NT2/D1 (cell line): Measurements from ENCODE around the gene GUCY1A2.

Source experiments
- DNase-seq: peaks from one replicate; pipeline ENCODE4 v3.0.0-alpha.2; 2011; ENCODE audit warnings: low read depth, low spot score
- H3K27me3 ChIP-seq: 2 replicates; pipeline ENCODE4 v1.6.0; 2011; ENCODE audit warnings: mild to moderate bottlenecking; ENCODE audit not compliant: insufficient read length, insufficient read depth
- H3K36me3 ChIP-seq: 2 replicates; pipeline ENCODE4 v1.6.1; 2011; ENCODE audit warnings: mild to moderate bottlenecking, low read length, mixed read lengths; ENCODE audit not compliant: insufficient read depth, insufficient read length
- H3K4me1 ChIP-seq: 2 replicates; pipeline ENCODE4 v1.5.1; 2011; ENCODE audit not compliant: insufficient read depth, insufficient read length
- H3K4me3 ChIP-seq: 2 replicates; pipeline ENCODE4 v1.5.1; 2011; ENCODE audit warnings: low read depth; ENCODE audit not compliant: insufficient read length
- H3K9ac ChIP-seq: 2 replicates; pipeline ENCODE4 v1.6.0; 2011; ENCODE audit warnings: low read depth; ENCODE audit not compliant: insufficient read length
- H3K9me3 ChIP-seq: 2 replicates; pipeline ENCODE4 v1.5.1; 2011; ENCODE audit warnings: mild to moderate bottlenecking, low read length; ENCODE audit not compliant: insufficient read depth
- SUZ12 ChIP-seq: IDR thresholded peaks from 2 replicates; pipeline ENCODE4 v1.6.1; 2011; ENCODE audit not compliant: insufficient read length, insufficient read depth; ENCODE audit errors: extremely low read depth
- YY1 ChIP-seq: IDR thresholded peaks from 2 replicates; pipeline ENCODE4 v1.6.1; 2011; ENCODE audit not compliant: insufficient read length, insufficient read depth
- ZNF274 ChIP-seq: IDR thresholded peaks from 2 replicates; pipeline ENCODE4 v1.6.1; 2011; ENCODE audit warnings: mild to moderate bottlenecking, low read depth, low read length

The GUCY1A2 gene

GRCh38 chr11:106733635-106734034, 284.6 kb downstream of the GUCY1A2 start:
- Histone ChIP-seq H3K27me3 (no peaks in the 10 kb centered on the region), H3K36me3 (no peaks in the 10 kb centered on the region), H3K4me3 (no peak overlapping the region), H3K4me1 (no peaks in the 10 kb centered on the region), H3K9me3 (no peaks in the 10 kb centered on the region), H3K9ac (no peak overlapping the region)
- TF ChIP-seq YY1 (no peak), SUZ12 (no peak), ZNF274 (no peak)
- no peak for DNase-seq

GRCh38 chr11:106728859-106729258, 289.4 kb downstream of the GUCY1A2 start:
- Histone ChIP-seq H3K4me1 (no peaks in the 10 kb centered on the region), H3K9ac (no peak overlapping the region), H3K4me3 (no peak overlapping the region), H3K36me3 (no peaks in the 10 kb centered on the region), H3K9me3 (no peaks in the 10 kb centered on the region), H3K27me3 (no peaks in the 10 kb centered on the region)
- no peak for DNase-seq
- TF ChIP-seq YY1: no peak
- TF ChIP-seq SUZ12: no peak
- no peak for TF ChIP-seq ZNF274

- no peak overlapping the region for H3K4me3 ChIP-seq
- H3K36me3 ChIP-seq: no peaks in the 10 kb centered on the region
- H3K27me3 ChIP-seq: no peaks in the 10 kb centered on the region
- no peaks in the 10 kb centered on the region for H3K9me3 ChIP-seq
- H3K9ac ChIP-seq: no peak overlapping the region
- H3K4me1 ChIP-seq: no peaks in the 10 kb centered on the region
- TF ChIP-seq ZNF274: no peak
- no peak for TF ChIP-seq YY1
- TF ChIP-seq SUZ12: no peak
- DNase-seq: no peak
Measured at GRCh38 chr11:106728379-106728778, 289.9 kb downstream of the GUCY1A2 start.

GRCh38 chr11:106727256-106727655, 291.0 kb downstream of the GUCY1A2 start:
- DNase-seq: no peak
- H3K4me3 ChIP-seq: no peak overlapping the region
- TF ChIP-seq ZNF274: no peak
- TF ChIP-seq SUZ12: no peak
- no peak for TF ChIP-seq YY1
- no peaks in the 10 kb centered on the region for H3K9me3 ChIP-seq
- H3K27me3 ChIP-seq: no peaks in the 10 kb centered on the region
- H3K36me3 ChIP-seq: no peaks in the 10 kb centered on the region
- H3K4me1 ChIP-seq: no peaks in the 10 kb centered on the region
- H3K9ac ChIP-seq: no peak overlapping the region

- Histone ChIP-seq H3K9me3 (no peaks in the 10 kb centered on the region), H3K27me3 (no peaks in the 10 kb centered on the region), H3K9ac (no peak overlapping the region), H3K4me1 (no peaks in the 10 kb centered on the region), H3K4me3 (no peak overlapping the region), H3K36me3 (no peaks in the 10 kb centered on the region)
- DNase-seq: no peak
- TF ChIP-seq SUZ12 (no peak), ZNF274 (no peak), YY1 (no peak)
Measured at GRCh38 chr11:106724293-106724892, 293.9 kb downstream of the GUCY1A2 start.

- no peaks in the 10 kb centered on the region for H3K27me3 ChIP-seq
- no peak for TF ChIP-seq SUZ12
Measured at GRCh38 chr11:106723071-106723470, 295.2 kb downstream of the GUCY1A2 start.

GRCh38 chr11:106717222-106717621, 301.1 kb downstream of the GUCY1A2 start:
- Histone ChIP-seq H3K9me3 (no peaks in the 10 kb centered on the region), H3K27me3 (no peaks in the 10 kb centered on the region), H3K9ac (no peak overlapping the region), H3K4me1 (no peaks in the 10 kb centered on the region), H3K4me3 (no peak overlapping the region), H3K36me3 (no peaks in the 10 kb centered on the region)
- no peak for TF ChIP-seq YY1
- TF ChIP-seq SUZ12: no peak
- TF ChIP-seq ZNF274: no peak
- DNase-seq: no peak

More at GRCh38 chr11:106723071-106723470, 295.2 kb downstream of the GUCY1A2 start:
- no peak for DNase-seq
- H3K4me1 ChIP-seq: no peaks in the 10 kb centered on the region
- no peaks in the 10 kb centered on the region for H3K9me3 ChIP-seq
- no peak overlapping the region for H3K4me3 ChIP-seq
- H3K9ac ChIP-seq: no peak overlapping the region
- H3K36me3 ChIP-seq: no peaks in the 10 kb centered on the region

GRCh38 chr11:106714199-106714598, 304.1 kb downstream of the GUCY1A2 start:
- no peak for DNase-seq
- Histone ChIP-seq H3K4me3 (no peak overlapping the region), H3K36me3 (no peaks in the 10 kb centered on the region), H3K27me3 (no peaks in the 10 kb centered on the region), H3K9ac (no peak overlapping the region), H3K9me3 (no peaks in the 10 kb centered on the region), H3K4me1 (no peaks in the 10 kb centered on the region)
- TF ChIP-seq YY1: no peak
- no peak for TF ChIP-seq SUZ12
- TF ChIP-seq ZNF274: no peak
